Skeletal muscle satellite cell (primary cell): Measurements from ENCODE around the gene ADCY2.

Source experiments
- H3K27me3 ChIP-seq: 2 replicates; pipeline ENCODE4 v1.7.0; 2013; ENCODE audit warnings: low read length; ENCODE audit not compliant: control insufficient read depth, insufficient read depth
- H3K36me3 ChIP-seq: 2 replicates; pipeline ENCODE4 v1.7.0; 2013; ENCODE audit warnings: mild to moderate bottlenecking, control low read depth, low read length; ENCODE audit not compliant: insufficient read depth
- H3K4me1 ChIP-seq: 2 replicates; pipeline ENCODE4 v1.7.0; 2013; ENCODE audit warnings: low read length; ENCODE audit not compliant: control insufficient read depth, insufficient read depth
- H3K4me2 ChIP-seq: 2 replicates; pipeline ENCODE4 v1.7.0; 2013; ENCODE audit warnings: mild to moderate bottlenecking, low read length
- H3K4me3 ChIP-seq: 2 replicates; pipeline ENCODE4 v1.7.0; 2013; ENCODE audit warnings: low read length
- H3K9ac ChIP-seq: 2 replicates; pipeline ENCODE4 v1.7.0; 2013; ENCODE audit warnings: mild to moderate bottlenecking, low read depth, low read length, moderate library complexity
- H3K9me3 ChIP-seq: replicated peaks from 2 replicates; pipeline ENCODE4 v1.7.0; 2013; ENCODE audit warnings: mild to moderate bottlenecking, control low read depth, low read length

The ADCY2 gene

GRCh38 chr5:7850395-7851239 is 454.7 kb downstream of the ADCY2 start, which contains the start of gene CFAP90:
Gene CFAP90 (minus strand): TSS chr5:7851133. CDS start chr5:7851021, 112 bp downstream.
- Histone ChIP-seq H3K9me3 (no peaks in the 10 kb centered on the region), H3K4me2 (peak within 1 kb of the TSS; percentile 88), H3K9ac (no peak within 1 kb of the TSS), H3K36me3 (no peaks in the 10 kb centered on the region), H3K4me3 (peak within 1 kb of the TSS; percentile 68), H3K4me1 (peaks cover 4% of the 10 kb centered on the region), H3K27me3 (peaks cover 30% of the 10 kb centered on the region)

- H3K4me1 ChIP-seq: peaks cover 4% of the 10 kb centered on the region
- no peak overlapping the region for H3K9ac ChIP-seq
- peak overlapping the region; percentile 88 for H3K4me2 ChIP-seq
- no peaks in the 10 kb centered on the region for H3K9me3 ChIP-seq
- H3K4me3 ChIP-seq: peak overlapping the region; percentile 68
- no peaks in the 10 kb centered on the region for H3K36me3 ChIP-seq
- peaks cover 26% of the 10 kb centered on the region for H3K27me3 ChIP-seq
Measured at GRCh38 chr5:7851240-7851592, 455.3 kb downstream of the ADCY2 start.

- H3K4me3 ChIP-seq: no peak overlapping the region
- H3K36me3 ChIP-seq: no peaks in the 10 kb centered on the region
- H3K4me2 ChIP-seq: no peak overlapping the region
- H3K9me3 ChIP-seq: no peaks in the 10 kb centered on the region
- H3K9ac ChIP-seq: no peak overlapping the region
- H3K27me3 ChIP-seq: peaks cover 20% of the 10 kb centered on the region
- H3K4me1 ChIP-seq: peaks cover 4% of the 10 kb centered on the region
Measured at GRCh38 chr5:7851617-7852289, 455.8 kb downstream of the ADCY2 start.

GRCh38 chr5:7852542-7852941 is 456.6 kb downstream of the ADCY2 start:
- Histone ChIP-seq H3K4me2 (no peak overlapping the region), H3K4me3 (no peak overlapping the region), H3K4me1 (peaks cover 4% of the 10 kb centered on the region), H3K9ac (no peak overlapping the region), H3K27me3 (peaks cover 20% of the 10 kb centered on the region), H3K36me3 (no peaks in the 10 kb centered on the region), H3K9me3 (no peaks in the 10 kb centered on the region)

GRCh38 chr5:7852988-7853387 is 457.1 kb downstream of the ADCY2 start:
- no peak overlapping the region for H3K4me3 ChIP-seq
- H3K4me2 ChIP-seq: no peak overlapping the region
- peaks cover 4% of the 10 kb centered on the region for H3K4me1 ChIP-seq
- H3K36me3 ChIP-seq: no peaks in the 10 kb centered on the region
- H3K9me3 ChIP-seq: no peaks in the 10 kb centered on the region
- H3K9ac ChIP-seq: no peak overlapping the region
- H3K27me3 ChIP-seq: peaks cover 20% of the 10 kb centered on the region

GRCh38 chr5:7855611-7856010 is 459.7 kb downstream of the ADCY2 start:
- Histone ChIP-seq H3K9me3 (no peaks in the 10 kb centered on the region), H3K27me3 (peaks cover 6% of the 10 kb centered on the region), H3K4me2 (no peak overlapping the region), H3K4me3 (no peak overlapping the region), H3K36me3 (peaks cover 15% of the 10 kb centered on the region), H3K9ac (no peak overlapping the region), H3K4me1 (no peaks in the 10 kb centered on the region)

- H3K4me1 ChIP-seq: no peaks in the 10 kb centered on the region
- H3K36me3 ChIP-seq: peaks cover 24% of the 10 kb centered on the region
- H3K27me3 ChIP-seq: no peaks in the 10 kb centered on the region
- H3K4me2 ChIP-seq: no peak overlapping the region
- H3K4me3 ChIP-seq: no peak overlapping the region
- H3K9me3 ChIP-seq: no peaks in the 10 kb centered on the region
- no peak overlapping the region for H3K9ac ChIP-seq
Measured at GRCh38 chr5:7856855-7857254, 460.9 kb downstream of the ADCY2 start.

- H3K9ac ChIP-seq: no peak overlapping the region
- H3K9me3 ChIP-seq: no peaks in the 10 kb centered on the region
- H3K4me3 ChIP-seq: no peak overlapping the region
- H3K27me3 ChIP-seq: no peaks in the 10 kb centered on the region
- H3K4me1 ChIP-seq: no peaks in the 10 kb centered on the region
- H3K36me3 ChIP-seq: peaks cover 29% of the 10 kb centered on the region
- no peak overlapping the region for H3K4me2 ChIP-seq
Measured at GRCh38 chr5:7857361-7857760, 461.4 kb downstream of the ADCY2 start.

GRCh38 chr5:7857926-7858632 is 462.1 kb downstream of the ADCY2 start:
- no peaks in the 10 kb centered on the region for H3K4me1 ChIP-seq
- no peak overlapping the region for H3K4me3 ChIP-seq
- no peaks in the 10 kb centered on the region for H3K9me3 ChIP-seq
- H3K9ac ChIP-seq: no peak overlapping the region
- no peaks in the 10 kb centered on the region for H3K27me3 ChIP-seq
- no peak overlapping the region for H3K4me2 ChIP-seq
- peaks cover 34% of the 10 kb centered on the region for H3K36me3 ChIP-seq

GRCh38 chr5:7866196-7866595 is 470.3 kb downstream of the ADCY2 start:
- H3K36me3 ChIP-seq: peaks cover 17% of the 10 kb centered on the region
- H3K9ac ChIP-seq: no peak overlapping the region
- H3K9me3 ChIP-seq: no peaks in the 10 kb centered on the region

GRCh38 chr5:7867260-7867659 is 471.3 kb downstream of the ADCY2 start:
- Histone ChIP-seq H3K9me3 (no peaks in the 10 kb centered on the region), H3K27me3 (no peaks in the 10 kb centered on the region), H3K36me3 (peaks cover 15% of the 10 kb centered on the region), H3K4me1 (peaks cover 13% of the 10 kb centered on the region), H3K9ac (no peak overlapping the region), H3K4me3 (no peak overlapping the region), H3K4me2 (no peak overlapping the region)

More at GRCh38 chr5:7866196-7866595, 470.3 kb downstream of the ADCY2 start:
- Histone ChIP-seq H3K4me2 (no peak overlapping the region), H3K27me3 (no peaks in the 10 kb centered on the region), H3K4me3 (no peak overlapping the region), H3K4me1 (peaks cover 13% of the 10 kb centered on the region)
